Measurements from ENCODE around the gene MCTP1.

The MCTP1 gene

GRCh38 chr5:95222836-95223235, 62.1 kb downstream of the MCTP1 start:
- in situ Hi-C loops (cut with HindIII; ENCODE audit: low sequenced_read_pairs), result no loop called here
- TF ChIP-seq, protein P1, sequence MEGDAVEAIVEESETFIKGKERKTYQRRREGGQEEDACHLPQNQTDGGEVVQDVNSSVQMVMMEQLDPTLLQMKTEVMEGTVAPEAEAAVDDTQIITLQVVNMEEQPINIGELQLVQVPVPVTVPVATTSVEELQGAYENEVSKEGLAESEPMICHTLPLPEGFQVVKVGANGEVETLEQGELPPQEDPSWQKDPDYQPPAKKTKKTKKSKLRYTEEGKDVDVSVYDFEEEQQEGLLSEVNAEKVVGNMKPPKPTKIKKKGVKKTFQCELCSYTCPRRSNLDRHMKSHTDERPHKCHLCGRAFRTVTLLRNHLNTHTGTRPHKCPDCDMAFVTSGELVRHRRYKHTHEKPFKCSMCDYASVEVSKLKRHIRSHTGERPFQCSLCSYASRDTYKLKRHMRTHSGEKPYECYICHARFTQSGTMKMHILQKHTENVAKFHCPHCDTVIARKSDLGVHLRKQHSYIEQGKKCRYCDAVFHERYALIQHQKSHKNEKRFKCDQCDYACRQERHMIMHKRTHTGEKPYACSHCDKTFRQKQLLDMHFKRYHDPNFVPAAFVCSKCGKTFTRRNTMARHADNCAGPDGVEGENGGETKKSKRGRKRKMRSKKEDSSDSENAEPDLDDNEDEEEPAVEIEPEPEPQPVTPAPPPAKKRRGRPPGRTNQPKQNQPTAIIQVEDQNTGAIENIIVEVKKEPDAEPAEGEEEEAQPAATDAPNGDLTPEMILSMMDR (IDR thresholded peaks at IDR 0.05; ENCODE audit: low read depth, low read length, missing control alignments), result no peak
- DNase-seq (ENCODE audit: low read depth), result no peak
- no peak overlapping the region for H3K4me3 ChIP-seq (ENCODE audit: low read depth, low read length)

GRCh38 chr5:95221234-95221633, 63.7 kb downstream of the MCTP1 start:
- in situ Hi-C loops (cut with HindIII; ENCODE audit: low sequenced_read_pairs), result no loop called here
- TF ChIP-seq, protein P1 (IDR thresholded peaks at IDR 0.05; ENCODE audit: low read depth, low read length, missing control alignments), result no peak
- H3K4me3 ChIP-seq (ENCODE audit: low read depth, low read length), result no peak overlapping the region
- DNase-seq (ENCODE audit: low read depth), result no peak

DNA sequence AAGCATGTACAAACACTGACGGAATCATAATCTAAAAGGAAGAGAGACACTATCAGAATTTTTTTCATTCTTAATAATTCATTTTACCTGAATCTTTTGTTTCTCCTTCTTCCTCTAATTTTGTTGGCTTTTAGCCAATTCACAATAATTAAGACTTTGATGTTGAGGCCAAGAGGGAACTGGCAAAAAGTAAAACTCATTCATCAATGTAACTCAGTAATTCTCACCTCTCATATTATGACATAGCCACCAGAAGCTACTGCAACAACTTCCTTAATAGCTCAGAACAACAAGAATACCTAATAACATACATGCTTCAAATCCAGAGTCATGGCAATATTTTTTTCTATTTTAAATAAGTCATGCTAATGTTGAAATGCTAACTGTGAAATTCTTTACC, 64.5 kb downstream of the MCTP1 start:
- H3K4me3 ChIP-seq (ENCODE audit: low read depth, low read length), result no peak overlapping the region
- DNase-seq (ENCODE audit: low read depth), result no peak
- TF ChIP-seq, protein P1 (IDR thresholded peaks at IDR 0.05; ENCODE audit: low read depth, low read length, missing control alignments), result no peak
- in situ Hi-C loops (cut with HindIII; ENCODE audit: low sequenced_read_pairs), result no loop called here

DNA sequence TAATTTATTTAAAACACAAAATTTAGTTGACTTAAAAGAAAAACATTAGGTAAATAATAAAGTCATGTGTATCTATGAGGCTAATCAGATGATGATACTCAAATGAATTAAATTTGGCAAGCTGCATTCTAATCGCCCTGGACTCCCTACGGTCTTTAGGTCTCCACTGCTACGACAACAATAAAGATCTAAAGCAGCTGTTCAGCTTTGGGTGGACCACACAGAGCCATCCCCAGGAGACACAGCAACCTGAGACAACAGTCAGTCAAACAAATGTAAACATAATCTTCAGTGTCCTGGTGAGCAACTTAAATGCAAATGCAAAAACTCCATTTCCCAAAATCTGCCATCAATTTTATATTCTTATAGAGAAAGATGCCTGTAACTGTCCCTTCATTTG, 65.5 kb downstream of the MCTP1 start:
- H3K4me3 ChIP-seq (ENCODE audit: low read depth, low read length), result no peak overlapping the region
- TF ChIP-seq, protein P1 (IDR thresholded peaks at IDR 0.05; ENCODE audit: low read depth, low read length, missing control alignments), result no peak
- DNase-seq (ENCODE audit: low read depth), result no peak
- in situ Hi-C loops (cut with HindIII; ENCODE audit: low sequenced_read_pairs), result no loop called here

DNA sequence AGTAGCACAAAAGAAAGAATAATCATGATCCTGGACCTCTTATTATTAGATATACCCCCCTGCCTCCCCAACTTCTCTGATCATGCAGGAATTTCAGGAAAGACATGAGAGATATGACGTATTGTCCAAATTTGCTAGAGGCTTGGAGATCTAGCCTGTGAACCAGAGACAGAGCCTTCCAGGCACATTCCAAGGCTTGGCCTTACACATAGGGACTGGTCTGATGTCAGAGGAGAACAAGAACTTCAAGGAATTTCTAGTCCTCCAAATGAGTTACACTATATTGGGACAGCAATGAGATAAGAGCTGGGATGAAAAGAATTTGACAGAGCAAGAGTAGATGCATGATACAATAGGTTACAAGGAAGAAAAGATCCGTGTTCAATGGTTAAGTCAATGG, 67.0 kb downstream of the MCTP1 start:
- in situ Hi-C loops (cut with HindIII; ENCODE audit: low sequenced_read_pairs), result no loop called here
- no peak for DNase-seq (ENCODE audit: low read depth)
- TF ChIP-seq, protein P1 (IDR thresholded peaks at IDR 0.05; ENCODE audit: low read depth, low read length, missing control alignments), result no peak
- no peak overlapping the region for H3K4me3 ChIP-seq (ENCODE audit: low read depth, low read length)

DNA sequence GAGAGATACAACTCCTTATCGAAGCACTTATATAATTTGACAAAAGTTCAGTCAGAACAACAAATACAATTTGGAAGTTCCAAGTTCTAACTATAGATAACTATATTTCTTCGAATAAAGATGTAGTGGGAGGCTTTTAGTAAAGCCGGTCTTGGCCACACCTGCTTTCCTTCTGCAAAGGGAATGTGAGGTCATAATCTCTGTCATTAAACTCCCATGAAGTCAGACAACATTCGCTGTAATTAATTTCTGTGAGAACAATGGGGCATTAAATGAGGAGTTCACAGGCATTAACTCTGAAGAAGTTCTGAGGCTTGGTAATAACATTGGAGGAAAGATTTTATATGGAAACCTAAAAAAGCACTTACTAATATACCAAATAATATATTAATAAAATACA, 67.5 kb downstream of the MCTP1 start:
- no peak for DNase-seq (ENCODE audit: low read depth)
- TF ChIP-seq, protein P1 (IDR thresholded peaks at IDR 0.05; ENCODE audit: low read depth, low read length, missing control alignments), result no peak
- in situ Hi-C loops (cut with HindIII; ENCODE audit: low sequenced_read_pairs), result no loop called here
- no peak overlapping the region for H3K4me3 ChIP-seq (ENCODE audit: low read depth, low read length)
